ENCODE data around the gene PPP2R5C. TPM values are rescaled to one million over a fixed set of nuclear protein-coding genes. Genes with fewer than 3 reads are reported as not detected.

The PPP2R5C gene
- total RNA-seq, 1 donor from 2014 or later = 134 TPM

- peaks cover 9% of the 10 kb centered on the region for H3K36me3 Mint-ChIP-seq (ENCODE audit: low read depth)
- no peak for DNase-seq (ENCODE audit: low read depth, low spot score)
- TF ChIP-seq CTCF (conservative IDR thresholded peaks at IDR 0.05) = no peak
- H3K9me3 Mint-ChIP-seq = no peaks in the 10 kb centered on the region
- no peak overlapping the region for H3K27ac Mint-ChIP-seq (ENCODE audit: unreplicated experiment)
- H3K4me1 Mint-ChIP-seq = peaks cover 9% of the 10 kb centered on the region
- H3K4me3 Mint-ChIP-seq = no peak overlapping the region
- no peaks in the 10 kb centered on the region for H3K27me3 Mint-ChIP-seq (ENCODE audit: low read depth)
Measured at GRCh38 chr14:101855958-101856357, 94.4 kb downstream of the PPP2R5C start.

GRCh38 chr14:101856536-101856935, 95.0 kb downstream of the PPP2R5C start:
- H3K36me3 Mint-ChIP-seq (ENCODE audit: low read depth) = peaks cover 9% of the 10 kb centered on the region
- H3K27ac Mint-ChIP-seq (ENCODE audit: unreplicated experiment) = no peak overlapping the region
- no peak for DNase-seq (ENCODE audit: low read depth, low spot score)
- H3K4me3 Mint-ChIP-seq = no peak overlapping the region
- peaks cover 9% of the 10 kb centered on the region for H3K4me1 Mint-ChIP-seq
- H3K9me3 Mint-ChIP-seq = no peaks in the 10 kb centered on the region
- H3K27me3 Mint-ChIP-seq (ENCODE audit: low read depth) = no peaks in the 10 kb centered on the region
- TF ChIP-seq CTCF (conservative IDR thresholded peaks at IDR 0.05) = no peak

- Mint-ChIP-seq H3K27me3 (ENCODE audit: low read depth) (no peaks in the 10 kb centered on the region), H3K4me3 (no peak overlapping the region), H3K36me3 (ENCODE audit: low read depth) (peaks cover 9% of the 10 kb centered on the region), H3K4me1 (peaks cover 6% of the 10 kb centered on the region), H3K9me3 (no peaks in the 10 kb centered on the region), H3K27ac (ENCODE audit: unreplicated experiment) (no peak overlapping the region)
- no peak for DNase-seq (ENCODE audit: low read depth, low spot score)
- no peak for TF ChIP-seq CTCF (conservative IDR thresholded peaks at IDR 0.05)
Measured at GRCh38 chr14:101857226-101857625, 95.7 kb downstream of the PPP2R5C start.

GRCh38 chr14:101858791-101859537, 97.5 kb downstream of the PPP2R5C start:
- Mint-ChIP-seq H3K9me3 (no peaks in the 10 kb centered on the region), H3K27me3 (ENCODE audit: low read depth) (no peaks in the 10 kb centered on the region), H3K27ac (ENCODE audit: unreplicated experiment) (no peak overlapping the region), H3K36me3 (ENCODE audit: low read depth) (peaks cover 9% of the 10 kb centered on the region), H3K4me3 (no peak overlapping the region), H3K4me1 (no peaks in the 10 kb centered on the region)
- no peak for DNase-seq (ENCODE audit: low read depth, low spot score)
- no peak for TF ChIP-seq CTCF (conservative IDR thresholded peaks at IDR 0.05)

GRCh38 chr14:101859538-101859902, 98.0 kb downstream of the PPP2R5C start:
- Mint-ChIP-seq H3K27ac (ENCODE audit: unreplicated experiment) (no peak overlapping the region), H3K4me1 (no peaks in the 10 kb centered on the region), H3K4me3 (no peak overlapping the region), H3K36me3 (ENCODE audit: low read depth) (peaks cover 12% of the 10 kb centered on the region), H3K27me3 (ENCODE audit: low read depth) (no peaks in the 10 kb centered on the region), H3K9me3 (no peaks in the 10 kb centered on the region)
- no peak for TF ChIP-seq CTCF (conservative IDR thresholded peaks at IDR 0.05)
- DNase-seq (ENCODE audit: low read depth, low spot score) = no peak

Measured in neural crest cell (in vitro differentiated cells).